ENCODE data around the gene MT1A.

GRCh38 chr16:56683424-56684172 is 45.1 kb downstream of the MT1A start:
- TF ChIP-seq EZH2phosphoT487 (IDR thresholded peaks at IDR 0.05; ENCODE audit: borderline replicate concordance, low read depth) (no peak), NRF1 (IDR thresholded peaks at IDR 0.05; ENCODE audit: low read depth, low read length) (no peak), EP300 (IDR thresholded peaks at IDR 0.05; ENCODE audit: borderline replicate concordance in 1 of 2, low read depth in 1 of 2, low read length in 1 of 2) (no peak), JUND (IDR thresholded peaks at IDR 0.05) (no peak), MAX (IDR thresholded peaks at IDR 0.05; ENCODE audit: low read depth) (no peak), CTCF (IDR thresholded peaks at IDR 0.05) (no peak), RAD21 (IDR thresholded peaks at IDR 0.05; ENCODE audit: low read length) (no peak), ELF1 (IDR thresholded peaks at IDR 0.05) (no peak), SIN3A (IDR thresholded peaks at IDR 0.05; ENCODE audit: borderline replicate concordance, low read depth, low read length) (no peak)

All from SK-N-SH (cell line).